Gastrocnemius medialis (tissue), 4 donors: ENCODE measurements around the gene PTPRN2. TPM values are rescaled to one million over a fixed set of nuclear protein-coding genes. Genes with fewer than 3 reads are reported as not detected.

Experiments
- ATAC-seq, 2 donors: fragments of 150-250 bp; one replicate each; pipeline ENCODE4 v1.9.1; 2016
- DNase-seq, 2 donors: peaks; one replicate each; pipeline ENCODE4 v3.0.0-alpha.2; 2019
- H3K27ac ChIP-seq, 4 donors: fragments of 200-600 bp; sonication (generic); 1 replicate in 1 of 4; 2 replicates in 3 of 4; pipeline ENCODE4 v1.5.1; 2016 to 2018; ENCODE audit warnings: mild to moderate bottlenecking in 2 of 4, moderate library complexity in 1 of 4
- H3K27me3 ChIP-seq, 3 donors: fragments of 200-600 bp; sonication (generic) in 2 of 3; 1 replicate in 1 of 3; 2 replicates in 2 of 3; pipeline versions ENCODE4 v1.5.1 to v1.6.0; 2016 to 2019; ENCODE audit warnings: mild to moderate bottlenecking in 1 of 3, moderate library complexity in 1 of 3
- H3K36me3 ChIP-seq, 2 donors: fragments of 200-600 bp; sonication (generic) in 1 of 2; one replicate each; pipeline ENCODE4 v1.5.1; 2017 to 2018
- H3K4me1 ChIP-seq, 2 donors: fragments of 200-600 bp; sonication (generic) in 1 of 2; one replicate each; pipeline ENCODE4 v1.5.1; 2016 to 2017; ENCODE audit warnings: mild to moderate bottlenecking in 2 of 2
- H3K4me3 ChIP-seq, 4 donors: fragments of 200-600 bp; sonication (generic) in 3 of 4; 1 replicate in 1 of 4; 2 replicates in 3 of 4; pipeline ENCODE4 v1.5.1; 2016 to 2019; ENCODE audit warnings: mild to moderate bottlenecking in 2 of 4
- H3K9me3 ChIP-seq, 3 donors: fragments of 200-600 bp; sonication (generic) in 2 of 3; 1 replicate in 1 of 3; 2 replicates in 2 of 3; pipeline ENCODE4 v1.5.1; 2016 to 2019
- POLR2A ChIP-seq, 2 donors: fragments of 450-650 bp; IDR thresholded peaks; one replicate each; pipeline ENCODE4 v1.6.1; 2017; ENCODE audit warnings: antibody characterized with exemption in 2 of 2, mild to moderate bottlenecking in 2 of 2, moderate library complexity in 2 of 2
- in situ Hi-C, 4 donors: fragments of 200-750 bp; cut with MboI; loops; one replicate each; pipeline versions ENCODE4 v1.15.0 to v1.8.0; 2017; ENCODE audit warnings: low sequenced_read_pairs in 4 of 4
- intact Hi-C: fragments of 100-400 bp; cut with DNase I; formaldehyde crosslinking; loops from one replicate; pipeline ENCODE4 v1.15.1; 2023; ENCODE audit warnings: low total_unique reads
- total RNA-seq, 4 donors: library from RNA; depleted of rRNA; stranded (reverse); fragments of >200 nt; gene quantifications; one replicate each; pipeline versions ENCODE4 v1.1.0 to v1.2.3, GENCODE V29; 2016
- TF ChIP-seq, protein P1 (sequence below), 5 experiments: fragments of 450-650 bp in 3 of 5; fragments of 200-600 bp in 2 of 5; sonication (generic) in 2 of 5; IDR thresholded peaks in 4 of 5; conservative IDR thresholded peaks in 1 of 5; 1 replicate in 4 of 5; 2 replicates in 1 of 5; pipeline ENCODE4 v1.5.1; 2016 to 2019; ENCODE audit warnings: antibody characterized with exemption in 5 of 5, mild to moderate bottlenecking in 3 of 5, moderate library complexity in 3 of 5

Gene PTPRN2
- total RNA-seq, 4 donors from 2014 or later, result 0.66 to 0.85 (median 0.81) TPM

DNA sequence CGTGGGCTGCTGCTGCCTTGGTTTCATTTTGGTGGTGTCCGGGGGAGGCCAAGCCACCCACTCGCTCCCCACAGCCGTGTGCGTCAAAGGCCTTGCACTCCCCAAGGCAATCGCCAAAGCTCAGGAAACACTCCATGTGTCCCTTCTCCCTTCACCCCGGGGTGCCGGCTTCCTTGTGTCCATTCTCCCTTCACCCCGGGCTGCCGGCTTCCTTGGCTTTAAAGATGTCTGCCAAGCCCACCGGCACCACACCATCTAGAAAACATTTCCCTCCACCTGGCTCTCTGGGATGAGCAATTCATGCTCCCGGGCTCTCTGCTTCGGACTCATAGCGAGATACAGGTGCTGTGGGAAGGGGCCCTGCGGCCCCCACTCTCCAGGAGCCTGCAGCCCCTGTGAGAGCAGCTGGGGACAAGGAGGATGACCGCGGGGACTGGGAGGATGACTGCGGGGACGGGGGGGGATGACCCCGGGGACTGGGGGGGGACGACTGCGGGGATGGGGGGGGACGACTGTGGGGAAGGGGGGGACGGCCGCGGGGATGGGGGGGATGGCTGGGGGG lies 928.7 kb downstream of the PTPRN2 start:
- Histone ChIP-seq H3K36me3 (no peaks in the 10 kb centered on the region), H3K27me3 (peaks cover 0 to 3% (median 0%) of the 10 kb centered on the region in 3 donors), H3K4me3 (no peak overlapping the region), H3K27ac (no peak overlapping the region), H3K4me1 (no peaks in the 10 kb centered on the region), H3K9me3 (no peaks in the 10 kb centered on the region)
- in situ Hi-C loops, result no loop called here
- ATAC-seq (no peak), DNase-seq (no peak)
- intact Hi-C loops, result no loop called here
- no peak for TF ChIP-seq POLR2A (IDR thresholded peaks at IDR 0.05)
- TF ChIP-seq, protein P1, sequence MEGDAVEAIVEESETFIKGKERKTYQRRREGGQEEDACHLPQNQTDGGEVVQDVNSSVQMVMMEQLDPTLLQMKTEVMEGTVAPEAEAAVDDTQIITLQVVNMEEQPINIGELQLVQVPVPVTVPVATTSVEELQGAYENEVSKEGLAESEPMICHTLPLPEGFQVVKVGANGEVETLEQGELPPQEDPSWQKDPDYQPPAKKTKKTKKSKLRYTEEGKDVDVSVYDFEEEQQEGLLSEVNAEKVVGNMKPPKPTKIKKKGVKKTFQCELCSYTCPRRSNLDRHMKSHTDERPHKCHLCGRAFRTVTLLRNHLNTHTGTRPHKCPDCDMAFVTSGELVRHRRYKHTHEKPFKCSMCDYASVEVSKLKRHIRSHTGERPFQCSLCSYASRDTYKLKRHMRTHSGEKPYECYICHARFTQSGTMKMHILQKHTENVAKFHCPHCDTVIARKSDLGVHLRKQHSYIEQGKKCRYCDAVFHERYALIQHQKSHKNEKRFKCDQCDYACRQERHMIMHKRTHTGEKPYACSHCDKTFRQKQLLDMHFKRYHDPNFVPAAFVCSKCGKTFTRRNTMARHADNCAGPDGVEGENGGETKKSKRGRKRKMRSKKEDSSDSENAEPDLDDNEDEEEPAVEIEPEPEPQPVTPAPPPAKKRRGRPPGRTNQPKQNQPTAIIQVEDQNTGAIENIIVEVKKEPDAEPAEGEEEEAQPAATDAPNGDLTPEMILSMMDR (IDR thresholded peaks at IDR 0.05 in 4 of 5, conservative IDR thresholded peaks at IDR 0.05 in 1 of 5), result no peak

DNA sequence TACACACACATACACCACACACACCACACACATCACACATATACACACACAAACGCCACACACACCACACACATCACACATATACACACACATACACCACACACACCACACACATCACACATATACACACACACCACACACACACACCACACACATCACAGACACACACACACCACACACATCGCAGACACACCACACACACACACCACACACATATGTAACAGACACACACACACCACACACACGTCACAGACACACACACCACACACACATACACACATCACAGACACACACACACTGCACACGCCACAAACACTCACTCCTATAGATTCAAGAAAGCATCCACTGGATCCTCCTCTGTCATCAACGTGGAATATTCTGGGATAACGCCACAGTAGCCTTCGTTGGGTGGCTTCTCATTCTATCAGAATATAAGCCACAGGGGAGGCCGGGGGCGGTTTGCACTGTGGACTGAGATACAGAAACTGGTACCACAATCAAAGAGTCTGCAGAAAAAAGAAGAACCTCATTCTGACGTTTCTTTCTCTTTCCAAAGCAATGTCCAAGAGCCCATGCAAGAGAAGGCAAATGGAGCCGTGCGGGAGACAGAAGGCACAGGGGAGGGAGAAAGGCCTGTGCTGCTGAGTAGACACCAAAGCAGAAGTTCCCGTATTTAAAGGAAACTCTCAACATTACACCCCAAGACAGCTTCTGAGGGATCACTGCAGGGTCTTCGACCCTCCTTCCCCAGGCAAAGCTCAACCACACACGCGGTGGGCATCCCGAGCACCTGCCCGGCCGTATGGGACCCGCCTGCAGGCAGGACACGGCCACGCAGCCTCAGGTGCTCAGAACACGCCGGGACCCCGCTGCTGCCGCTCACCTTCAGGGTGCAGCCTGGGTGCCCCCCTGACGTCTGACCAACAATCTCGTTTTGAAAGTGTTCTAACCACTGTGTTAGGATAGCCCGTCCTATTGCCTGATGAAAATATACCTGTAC lies 929.6 kb downstream of the PTPRN2 start:
- Histone ChIP-seq H3K4me1 (no peaks in the 10 kb centered on the region), H3K36me3 (no peaks in the 10 kb centered on the region), H3K4me3 (no peak overlapping the region), H3K9me3 (no peaks in the 10 kb centered on the region), H3K27ac (no peak overlapping the region), H3K27me3 (peaks cover 0 to 3% (median 0%) of the 10 kb centered on the region in 3 donors)
- TF ChIP-seq, protein P1 (IDR thresholded peaks at IDR 0.05 in 4 of 5, conservative IDR thresholded peaks at IDR 0.05 in 1 of 5), result no peak
- intact Hi-C loops, result no loop called here
- ATAC-seq, result no peak
- no peak for DNase-seq
- in situ Hi-C loops, result no loop called here

DNA sequence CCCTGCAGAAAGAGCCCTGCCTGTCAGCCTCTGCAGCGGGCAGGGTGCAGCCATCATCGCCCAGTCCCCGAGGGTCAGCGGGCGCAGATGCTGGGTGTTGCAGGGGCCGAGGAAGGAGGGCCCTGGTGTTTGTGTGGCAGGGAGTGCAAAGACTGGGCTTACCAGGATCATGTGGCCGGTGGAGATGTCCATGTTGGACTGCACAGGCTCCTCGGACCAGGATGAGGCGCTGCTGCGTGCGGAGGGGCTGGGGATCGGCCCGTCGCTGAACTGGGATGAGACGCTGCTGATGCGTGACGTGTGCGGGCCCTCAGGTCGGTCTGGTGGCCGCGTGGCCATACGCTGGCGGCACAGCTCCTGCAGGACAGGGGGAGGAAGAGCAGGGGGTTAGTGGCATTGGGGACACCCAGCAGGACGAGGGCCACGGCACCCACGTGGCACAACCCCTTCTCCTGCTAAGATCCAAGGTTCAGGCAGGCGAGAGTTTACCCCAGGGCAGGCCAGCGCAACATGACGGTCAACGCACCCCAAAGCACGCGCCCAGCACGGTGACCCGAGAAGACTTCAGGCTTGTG lies 931.3 kb downstream of the PTPRN2 start:
- intact Hi-C loops (no loop called here), in situ Hi-C loops (no loop called here)
- Histone ChIP-seq H3K9me3 (no peaks in the 10 kb centered on the region), H3K27me3 (peaks cover 0 to 3% (median 0%) of the 10 kb centered on the region in 3 donors), H3K27ac (no peak overlapping the region), H3K4me1 (no peaks in the 10 kb centered on the region), H3K36me3 (no peaks in the 10 kb centered on the region), H3K4me3 (no peak overlapping the region)
- ATAC-seq, result no peak
- TF ChIP-seq, protein P1 (IDR thresholded peaks at IDR 0.05 in 4 of 5, conservative IDR thresholded peaks at IDR 0.05 in 1 of 5), result no peak
- TF ChIP-seq POLR2A (IDR thresholded peaks at IDR 0.05), result no peak
- no peak for DNase-seq

DNA sequence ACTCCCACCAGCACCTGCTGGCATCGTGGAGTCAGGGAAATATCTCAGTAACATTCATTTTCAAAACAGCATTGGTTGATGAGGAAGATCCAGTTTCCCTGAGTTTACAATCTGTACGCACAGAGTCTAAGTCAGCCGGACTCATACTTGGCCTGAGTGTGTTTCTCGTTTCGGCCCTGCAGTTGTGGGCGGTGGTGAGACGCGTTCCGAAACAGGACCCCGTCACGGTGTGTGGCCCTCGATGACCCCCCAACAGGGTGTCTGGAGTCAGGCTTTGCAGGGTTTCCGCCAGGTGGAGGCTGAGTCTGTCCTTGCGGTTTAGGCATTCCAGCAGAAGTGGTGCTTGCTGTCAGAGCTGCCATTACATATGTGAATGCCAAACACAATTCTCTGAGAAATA lies 933.3 kb downstream of the PTPRN2 start:
- in situ Hi-C loops, result no loop called here
- Histone ChIP-seq H3K9me3 (no peaks in the 10 kb centered on the region), H3K27me3 (peaks cover 0 to 3% (median 0%) of the 10 kb centered on the region in 3 donors), H3K27ac (no peak overlapping the region), H3K36me3 (no peaks in the 10 kb centered on the region), H3K4me3 (no peak overlapping the region), H3K4me1 (no peaks in the 10 kb centered on the region)
- no peak for DNase-seq
- TF ChIP-seq POLR2A (IDR thresholded peaks at IDR 0.05), result no peak
- TF ChIP-seq, protein P1 (IDR thresholded peaks at IDR 0.05 in 4 of 5, conservative IDR thresholded peaks at IDR 0.05 in 1 of 5), result no peak
- intact Hi-C loops, result no loop called here
- ATAC-seq, result no peak
